ENCODE results near the gene MEA1. TPM values are rescaled to one million over a fixed set of nuclear protein-coding genes. Genes with fewer than 3 reads are reported as not detected.

MEA1 gene
- total RNA-seq, 2 experiments from 2014 or later, result 67.9 to 70.7 TPM

GRCh38 chr6:43060034-43060754 is 46.4 kb upstream of the MEA1 start:
- Histone ChIP-seq H3K27ac (ENCODE audit: low read depth, low read length, poor library complexity, severe bottlenecking) (peak overlapping the region; percentile 13), H3K79me2 (ENCODE audit: insufficient read depth, low read depth, low read length) (peaks cover 17% of the 10 kb centered on the region), H3K9me2 (ENCODE audit: insufficient read depth, low read length) (no peaks in the 10 kb centered on the region), H3K4me1 (ENCODE audit: insufficient read depth, low read length, poor library complexity, severe bottlenecking) (peaks cover 17% of the 10 kb centered on the region), H2AFZ (ENCODE audit: low read length) (peak overlapping the region; percentile 87), H4K20me1 (ENCODE audit: insufficient read depth, low read length) (no peaks in the 10 kb centered on the region), H3K36me3 (ENCODE audit: insufficient read depth, low read length) (peaks cover 11% of the 10 kb centered on the region), H3K4me3 (ENCODE audit: low read depth, low read length, poor library complexity, severe bottlenecking) (peak overlapping the region; percentile 95), H3K4me2 (ENCODE audit: low read length) (peak overlapping the region; percentile 97), H3K9me3 (ENCODE audit: low read length) (no peaks in the 10 kb centered on the region)
- ChIA-PET CTCF (ENCODE audit: unreplicated experiment) (interaction anchor here (0.6 to 1.0 kb wide), 3 partner anchors 83 to 92 kb away, joined by 3 to 4 read pairs (median 3); no protein-coding TSS in a partner anchor), POLR2A (interaction anchor here (0.7 to 2.2 kb wide), 6 partner anchors 16 to 461 kb away, joined by 3 to 6 read pairs (median 3); partner anchors contain the start of gene PTK7)
- no TSS peak for BruUV-seq (replicated peaks)
- no peak for TF ChIP-seq CTCF (conservative IDR thresholded peaks at IDR 0.05; ENCODE audit: low read length)
- no peak for DNase-seq (ENCODE audit: low spot score)
- intact Hi-C loops (cut with micrococcal nuclease; ENCODE audit: unreplicated experiment), result no loop called here

DNA sequence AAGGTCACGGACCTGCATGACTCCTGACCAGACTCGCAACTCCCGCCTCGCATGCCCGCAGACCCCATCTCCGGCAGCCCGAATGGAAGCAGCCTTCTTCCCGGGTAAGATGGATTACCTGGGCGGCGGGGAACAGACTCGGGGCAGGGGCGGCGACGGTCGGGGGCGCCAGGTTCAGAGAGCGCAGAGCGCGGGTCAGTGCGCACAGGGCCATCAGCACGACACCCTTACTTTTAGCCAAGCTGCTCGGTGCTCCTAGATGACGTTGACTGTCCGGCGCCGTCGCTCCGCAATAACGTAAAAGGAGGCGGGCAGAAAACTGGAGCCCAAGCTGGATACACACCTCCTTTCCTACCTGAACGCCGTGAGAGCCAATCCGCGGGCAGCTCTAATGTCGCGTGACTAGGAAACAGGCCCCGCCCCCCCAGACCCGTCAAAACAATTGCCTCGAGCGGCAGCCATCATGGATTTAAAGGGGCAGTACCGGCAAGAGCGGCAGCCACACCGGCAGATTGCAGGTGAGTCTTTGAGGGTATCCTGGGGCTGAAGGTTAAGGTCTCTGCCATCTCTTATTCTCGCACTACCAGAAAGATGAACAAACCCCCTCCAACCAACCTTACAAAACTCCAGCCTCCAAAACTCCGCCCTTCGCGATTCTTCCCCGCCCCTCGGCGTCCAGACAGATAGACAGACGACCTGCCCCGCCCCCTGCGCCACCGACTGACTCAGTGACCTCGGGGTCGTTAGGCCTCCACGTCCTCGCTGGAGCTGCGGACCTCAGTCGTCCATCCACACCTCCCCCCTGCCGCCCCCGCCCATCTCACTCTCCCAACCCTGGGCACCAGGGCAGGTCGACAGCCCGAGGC is 45.7 kb upstream of the MEA1 start, which contains the start of the genes KLC4 and MRPL2:
KLC4 (plus strand) TSS at position 464 of the 866 bp plus-strand sequence. CDS start 1,705 bp downstream, outside the sequence.
MRPL2 (minus strand) TSS at position 267 of the 866 bp plus-strand sequence; CDS start at position 214, 53 bp downstream.
- no peaks in the 10 kb centered on the region for H3K9me3 ChIP-seq (ENCODE audit: low read length)
- DNase-seq (ENCODE audit: low spot score), result peak; percentile 99
- H4K20me1 ChIP-seq (ENCODE audit: insufficient read depth, low read length), result no peaks in the 10 kb centered on the region
- ChIA-PET CTCF (ENCODE audit: unreplicated experiment) (interaction anchor here (0.9 to 1.2 kb wide), 3 partner anchors 12 to 165 kb away, joined by 3 to 4 read pairs (median 3); no protein-coding TSS in a partner anchor), POLR2A (interaction anchor here (0.6 to 2.2 kb wide), 15 partner anchors 9 to 920 kb away, joined by 3 to 7 read pairs (median 4); partner anchors contain the start of genes KLHDC3, MEA1, PEX6 and PPP2R5D)
- peaks cover 18% of the 10 kb centered on the region for H3K4me1 ChIP-seq (ENCODE audit: insufficient read depth, low read length, poor library complexity, severe bottlenecking)
- peaks cover 17% of the 10 kb centered on the region for H3K79me2 ChIP-seq (ENCODE audit: insufficient read depth, low read depth, low read length)
- peak within 1 kb of the TSS; percentile 23 for H3K27ac ChIP-seq (ENCODE audit: low read depth, low read length, poor library complexity, severe bottlenecking)
- no peak for TF ChIP-seq EZH2phosphoT487 (IDR thresholded peaks at IDR 0.05; ENCODE audit: borderline replicate concordance, low read depth, low read length)
- peak within 1 kb of the TSS; percentile 97 for H3K4me2 ChIP-seq (ENCODE audit: low read length)
- peak within 1 kb of the TSS; percentile 95 for H3K4me3 ChIP-seq (ENCODE audit: low read depth, low read length, poor library complexity, severe bottlenecking)
- BruUV-seq (replicated peaks), result no TSS peak
- no peaks in the 10 kb centered on the region for H3K9me2 ChIP-seq (ENCODE audit: insufficient read depth, low read length)
- peak within 1 kb of the TSS; percentile 87 for H2AFZ ChIP-seq (ENCODE audit: low read length)
- intact Hi-C loops (cut with micrococcal nuclease; ENCODE audit: unreplicated experiment), result no loop called here
- peaks cover 11% of the 10 kb centered on the region for H3K36me3 ChIP-seq (ENCODE audit: insufficient read depth, low read length)

GRCh38 chr6:43058531-43058930 is 44.8 kb upstream of the MEA1 start:
- POLR2A ChIA-PET, result interaction anchor here (0.6 to 2.2 kb wide), 9 partner anchors 8 to 919 kb away, joined by 3 to 7 read pairs (median 4); partner anchors contain the start of genes KLHDC3, MEA1, PEX6 and PTK7
- H3K4me1 ChIP-seq (ENCODE audit: insufficient read depth, low read length, poor library complexity, severe bottlenecking), result peaks cover 24% of the 10 kb centered on the region
- H3K9me2 ChIP-seq (ENCODE audit: insufficient read depth, low read length), result no peaks in the 10 kb centered on the region
- intact Hi-C loops (cut with micrococcal nuclease; ENCODE audit: unreplicated experiment), result no loop called here
- TF ChIP-seq EZH2phosphoT487 (IDR thresholded peaks at IDR 0.05; ENCODE audit: borderline replicate concordance, low read depth, low read length), result no peak
- no peak for TF ChIP-seq CTCF (conservative IDR thresholded peaks at IDR 0.05; ENCODE audit: low read length)
- CTCF ChIA-PET (ENCODE audit: unreplicated experiment), result interaction anchor here (1.2 kb wide), 1 partner anchor 11 kb away, joined by 3 read pairs; no protein-coding TSS in a partner anchor
- H2AFZ ChIP-seq (ENCODE audit: low read length), result peak overlapping the region; percentile 62; the same call in 1 of the 2 replicates
- H3K79me2 ChIP-seq (ENCODE audit: insufficient read depth, low read depth, low read length), result peaks cover 17% of the 10 kb centered on the region
- no peaks in the 10 kb centered on the region for H4K20me1 ChIP-seq (ENCODE audit: insufficient read depth, low read length)
- peak overlapping the region; percentile 87 for H3K4me2 ChIP-seq (ENCODE audit: low read length)
- no peak overlapping the region for H3K27ac ChIP-seq (ENCODE audit: low read depth, low read length, poor library complexity, severe bottlenecking)
- H3K4me3 ChIP-seq (ENCODE audit: low read depth, low read length, poor library complexity, severe bottlenecking), result peak overlapping the region; percentile 95
- DNase-seq (ENCODE audit: low spot score), result no peak
- H3K36me3 ChIP-seq (ENCODE audit: insufficient read depth, low read length), result peaks cover 11% of the 10 kb centered on the region
- BruUV-seq (replicated peaks), result no TSS peak
- no peaks in the 10 kb centered on the region for H3K9me3 ChIP-seq (ENCODE audit: low read length)

All from OCI-LY7 (cell line).